Omental fat pad (tissue), 4 donors: Measurements from ENCODE around the gene ZGRF1. TPM values are rescaled to one million over a fixed set of nuclear protein-coding genes. Genes with fewer than 3 reads are reported as not detected.

ENCODE experiments used
- ATAC-seq: fragments of 150-250 bp; one replicate; pipeline ENCODE4 v1.9.1; 2016; ENCODE audit warnings: mild to moderate bottlenecking, moderate library complexity; ENCODE audit not compliant: low FRiP score
- DNase-seq: peaks from one replicate; pipeline ENCODE4 v3.0.0-alpha.2; 2019; ENCODE audit warnings: low spot score
- CTCF ChIP-seq, 3 donors: fragments of 450-650 bp; IDR thresholded peaks; one replicate each; pipeline ENCODE4 v1.5.1; 2016 to 2017; ENCODE audit warnings: antibody characterized with exemption in 3 of 3, mild to moderate bottlenecking in 3 of 3, moderate library complexity in 2 of 3
- total RNA-seq, 4 donors: library from RNA; depleted of rRNA; stranded (reverse); fragments of >200 nt; gene quantifications; one replicate each; pipeline ENCODE4 v1.1.0, GENCODE V29; 2016

Gene ZGRF1
- total RNA-seq, 4 donors from 2014 or later = 2.9 to 10.4 (median 4.0) TPM

DNA sequence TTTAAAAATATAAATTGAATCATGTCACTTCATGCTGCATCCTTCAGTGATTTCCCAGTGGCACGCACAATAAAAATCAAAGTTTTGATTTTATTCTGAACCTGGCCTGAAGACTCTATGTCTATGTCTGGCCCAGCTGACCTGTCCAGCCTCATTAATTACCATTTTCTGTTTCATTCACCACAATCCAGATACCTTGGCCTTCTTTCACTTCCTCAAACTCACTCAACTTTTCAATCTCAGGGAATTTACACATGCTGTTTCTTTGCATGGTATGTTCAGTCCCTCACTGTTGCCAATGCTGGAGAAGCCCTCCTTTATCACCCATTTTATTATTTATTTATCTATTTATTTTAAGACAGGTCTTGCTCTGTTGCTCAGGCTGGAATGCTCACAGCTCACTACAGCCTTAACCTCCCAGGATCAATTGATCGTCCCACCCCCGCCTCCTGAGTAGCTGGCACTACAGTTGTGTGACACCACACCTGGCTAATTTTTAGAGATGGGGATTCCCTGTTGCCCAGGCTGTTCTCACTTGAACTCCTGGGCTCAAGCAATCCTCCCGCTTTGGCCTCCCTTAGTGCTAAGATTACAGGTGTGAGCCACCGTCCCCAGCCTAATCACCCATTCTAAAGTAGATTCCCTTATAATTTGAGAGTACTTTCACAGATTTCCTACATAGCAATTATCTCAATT lies 43.1 kb downstream of the ZGRF1 start:
- TF ChIP-seq CTCF (IDR thresholded peaks at IDR 0.05) = no peak
- no peak for ATAC-seq
- no peak for DNase-seq

- no peak for DNase-seq
- TF ChIP-seq CTCF (IDR thresholded peaks at IDR 0.05) = no peak
- ATAC-seq = no peak
Observed at GRCh38 chr4:112592717-112593116, 44.0 kb downstream of the ZGRF1 start.

- no peak for DNase-seq
- TF ChIP-seq CTCF (IDR thresholded peaks at IDR 0.05) = no peak
- no peak for ATAC-seq
Observed at GRCh38 chr4:112591593-112591992, 45.1 kb downstream of the ZGRF1 start.

GRCh38 chr4:112589206-112589605 lies 47.5 kb downstream of the ZGRF1 start:
- no peak for TF ChIP-seq CTCF (IDR thresholded peaks at IDR 0.05)
- no peak for DNase-seq
- no peak for ATAC-seq

- no peak for TF ChIP-seq CTCF (IDR thresholded peaks at IDR 0.05)
- no peak for ATAC-seq
- DNase-seq = no peak
Observed at GRCh38 chr4:112585977-112586736, 50.6 kb downstream of the ZGRF1 start.

DNA sequence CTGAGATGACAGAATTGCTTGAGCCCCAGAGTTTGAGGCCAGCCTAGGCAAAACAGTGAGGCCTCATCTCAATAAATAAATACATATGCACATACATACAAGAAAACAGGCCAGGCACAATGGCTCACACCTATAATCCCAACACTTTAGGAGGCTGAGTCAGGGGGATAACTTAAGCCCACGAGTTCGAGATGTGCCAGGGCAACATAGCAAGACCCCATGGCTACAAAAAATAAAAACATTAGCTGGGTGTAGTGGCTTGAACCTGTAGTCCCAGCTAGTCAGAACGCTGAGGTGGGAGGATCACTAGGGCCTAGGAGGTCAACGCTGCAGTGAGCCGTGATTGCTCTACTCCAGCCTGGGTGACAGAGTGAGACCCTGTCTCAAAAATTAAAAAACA lies 69.2 kb downstream of the ZGRF1 start:
- TF ChIP-seq CTCF (IDR thresholded peaks at IDR 0.05) = no peak
- no peak for DNase-seq
- no peak for ATAC-seq
